IPS DF 4.7 (cell line): ENCODE measurements around the gene C4B.
"Not testable (repeated sequence)": the region's sequence is repeated elsewhere in the genome, so short reads cannot be mapped to it uniquely, and the experiment has no call there.

Experiments used
- DNase-seq: peaks from one replicate; pipeline ENCODE4 v3.0.0-alpha.2; 2013; ENCODE audit warnings: low spot score; ENCODE audit errors: extremely low read depth

The C4B gene

DNA sequence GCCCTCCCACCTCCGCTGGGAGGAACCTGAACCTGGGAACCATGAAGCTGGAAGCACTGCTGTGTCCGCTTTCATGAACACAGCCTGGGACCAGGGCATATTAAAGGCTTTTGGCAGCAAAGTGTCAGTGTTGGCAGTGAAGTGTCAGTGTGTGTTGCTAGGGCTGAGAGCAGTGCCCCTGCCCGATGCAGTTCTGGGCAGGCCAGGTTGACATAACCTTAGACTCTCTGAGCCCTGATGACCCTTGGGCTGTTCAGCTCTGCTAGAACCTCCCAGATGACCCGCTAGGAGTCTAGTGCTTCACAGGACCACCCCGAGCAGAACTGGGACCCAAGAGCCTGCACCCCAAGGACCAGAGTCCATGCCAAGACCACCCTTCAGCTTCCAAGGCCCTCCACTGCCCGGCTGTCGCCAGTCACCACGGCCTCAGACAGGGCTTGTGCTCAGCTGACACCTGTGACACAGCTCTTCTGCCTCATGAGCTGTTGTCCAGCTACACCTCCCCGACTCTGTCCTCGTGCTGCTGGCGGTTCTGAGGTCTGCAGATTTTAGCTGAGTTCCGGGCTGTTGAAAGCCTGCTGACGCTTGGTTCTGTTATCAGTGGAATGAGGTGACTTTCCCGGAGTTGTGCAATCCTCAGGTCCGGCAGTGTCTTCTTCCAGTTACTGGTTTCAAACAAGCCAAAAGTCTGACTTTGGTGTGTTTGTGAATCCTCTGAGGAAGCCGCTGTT, 20.9 kb downstream of the C4B start:
- DNase-seq = not testable (repeated sequence)

DNA sequence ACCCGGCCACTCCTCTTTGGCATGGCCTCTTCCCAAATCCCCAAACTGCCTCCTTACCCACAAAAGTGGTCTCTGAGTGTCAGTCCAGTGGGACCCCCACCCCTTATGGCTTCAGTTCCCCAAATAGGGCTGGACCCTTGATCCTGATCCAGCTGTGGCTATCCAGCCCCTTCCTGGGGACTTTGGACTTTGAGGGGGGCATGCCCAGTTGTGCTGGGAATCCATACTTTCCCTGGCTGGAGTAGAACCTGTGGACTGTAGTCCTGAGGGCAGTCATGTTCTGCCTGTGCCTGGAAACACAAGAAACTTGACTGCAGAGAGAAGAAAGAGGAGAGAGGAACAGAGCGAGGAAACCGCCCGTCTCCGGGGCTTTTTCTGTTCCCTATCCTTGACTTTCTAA, 22.5 kb downstream of the C4B start:
- DNase-seq = not testable (repeated sequence)

DNA sequence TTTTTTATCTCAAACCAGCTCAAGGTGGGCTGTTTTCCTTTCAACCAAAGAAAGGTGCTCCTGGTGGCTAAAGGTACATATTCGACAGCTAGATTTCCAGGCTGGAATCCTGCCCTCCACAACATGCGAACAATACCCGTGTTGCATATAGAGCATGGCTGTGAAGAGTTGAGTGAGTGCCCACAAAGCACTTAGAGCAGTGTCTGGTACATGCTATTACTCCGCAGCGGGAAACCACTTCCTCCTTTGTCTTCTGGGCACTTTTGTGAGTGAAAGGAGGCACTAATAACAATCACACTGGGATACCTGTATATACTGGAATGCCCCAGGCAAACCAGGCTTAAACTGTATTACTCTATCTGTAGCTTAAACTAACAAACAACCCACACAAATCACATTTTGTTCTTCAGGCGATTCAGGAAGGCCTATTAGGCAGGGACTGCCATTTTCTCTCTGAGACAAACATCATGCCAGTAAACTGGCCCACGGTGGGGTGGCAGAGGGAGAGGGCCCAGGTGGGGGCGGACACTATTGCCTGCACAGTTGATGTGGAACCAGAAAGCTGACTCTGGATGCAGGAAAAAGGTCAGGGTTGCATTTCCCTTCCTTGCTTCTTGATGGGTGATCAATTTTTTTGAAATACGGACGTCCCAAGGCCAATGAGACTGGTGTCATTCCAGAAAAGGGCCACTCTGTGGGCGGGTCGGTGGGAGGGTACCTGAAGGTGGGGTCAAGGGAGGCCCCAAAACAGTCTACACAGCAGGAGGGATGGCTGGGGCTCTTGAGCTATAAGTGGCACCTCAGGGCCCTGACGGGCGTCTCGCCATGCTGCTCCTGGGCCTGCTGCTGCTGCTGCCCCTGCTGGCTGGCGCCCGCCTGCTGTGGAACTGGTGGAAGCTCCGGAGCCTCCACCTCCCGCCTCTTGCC, 23.3 kb downstream of the C4B start, which contains the start of gene CYP21A2:
Gene CYP21A2, plus strand, starts transcription at position 818 of the 927 bp plus-strand sequence. Its CDS starts 8 bp downstream, at position 826.
- not testable (repeated sequence) for DNase-seq

DNA sequence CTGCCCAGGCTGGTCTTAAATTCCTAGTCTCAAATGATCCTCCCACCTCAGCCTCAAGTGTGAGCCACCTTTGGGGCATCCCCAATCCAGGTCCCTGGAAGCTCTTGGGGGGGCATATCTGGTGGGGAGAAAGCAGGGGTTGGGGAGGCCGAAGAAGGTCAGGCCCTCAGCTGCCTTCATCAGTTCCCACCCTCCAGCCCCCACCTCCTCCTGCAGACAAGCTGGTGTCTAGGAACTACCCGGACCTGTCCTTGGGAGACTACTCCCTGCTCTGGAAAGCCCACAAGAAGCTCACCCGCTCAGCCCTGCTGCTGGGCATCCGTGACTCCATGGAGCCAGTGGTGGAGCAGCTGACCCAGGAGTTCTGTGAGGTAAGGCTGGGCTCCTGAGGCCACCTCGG, 24.3 kb downstream of the C4B start:
- not testable (repeated sequence) for DNase-seq

DNA sequence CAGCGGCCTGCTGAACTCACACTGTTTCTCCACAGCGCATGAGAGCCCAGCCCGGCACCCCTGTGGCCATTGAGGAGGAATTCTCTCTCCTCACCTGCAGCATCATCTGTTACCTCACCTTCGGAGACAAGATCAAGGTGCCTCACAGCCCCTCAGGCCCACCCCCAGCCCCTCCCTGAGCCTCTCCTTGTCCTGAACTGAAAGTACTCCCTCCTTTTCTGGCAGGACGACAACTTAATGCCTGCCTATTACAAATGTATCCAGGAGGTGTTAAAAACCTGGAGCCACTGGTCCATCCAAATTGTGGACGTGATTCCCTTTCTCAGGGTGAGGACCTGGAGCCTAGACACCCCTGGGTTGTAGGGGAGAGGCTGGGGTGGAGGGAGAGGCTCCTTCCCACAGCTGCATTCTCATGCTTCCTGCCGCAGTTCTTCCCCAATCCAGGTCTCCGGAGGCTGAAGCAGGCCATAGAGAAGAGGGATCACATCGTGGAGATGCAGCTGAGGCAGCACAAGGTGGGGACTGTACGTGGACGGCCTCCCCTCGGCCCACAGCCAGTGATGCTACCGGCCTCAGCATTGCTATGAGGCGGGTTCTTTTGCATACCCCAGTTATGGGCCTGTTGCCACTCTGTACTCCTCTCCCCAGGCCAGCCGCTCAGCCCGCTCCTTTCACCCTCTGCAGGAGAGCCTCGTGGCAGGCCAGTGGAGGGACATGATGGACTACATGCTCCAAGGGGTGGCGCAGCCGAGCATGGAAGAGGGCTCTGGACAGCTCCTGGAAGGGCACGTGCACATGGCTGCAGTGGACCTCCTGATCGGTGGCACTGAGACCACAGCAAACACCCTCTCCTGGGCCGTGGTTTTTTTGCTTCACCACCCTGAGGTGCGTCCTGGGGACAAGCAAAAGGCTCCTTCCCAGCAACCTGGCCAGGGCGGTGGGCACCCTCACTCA, 25.0 kb downstream of the C4B start:
- DNase-seq = not testable (repeated sequence)

- DNase-seq = not testable (repeated sequence)
Observed at GRCh38 chr6:32040299-32041049, 25.9 kb downstream of the C4B start.

DNA sequence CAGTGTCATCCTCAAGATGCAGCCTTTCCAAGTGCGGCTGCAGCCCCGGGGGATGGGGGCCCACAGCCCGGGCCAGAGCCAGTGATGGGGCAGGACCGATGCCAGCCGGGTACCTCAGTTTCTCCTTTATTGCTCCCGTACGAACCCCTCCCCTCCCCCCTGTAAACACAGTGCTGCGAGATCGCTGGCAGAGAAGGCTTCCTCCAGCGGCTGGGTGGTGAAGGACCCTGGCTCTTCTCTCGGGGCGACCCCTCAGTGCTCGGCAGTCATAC, 26.4 kb downstream of the C4B start:
- not testable (repeated sequence) for DNase-seq

DNA sequence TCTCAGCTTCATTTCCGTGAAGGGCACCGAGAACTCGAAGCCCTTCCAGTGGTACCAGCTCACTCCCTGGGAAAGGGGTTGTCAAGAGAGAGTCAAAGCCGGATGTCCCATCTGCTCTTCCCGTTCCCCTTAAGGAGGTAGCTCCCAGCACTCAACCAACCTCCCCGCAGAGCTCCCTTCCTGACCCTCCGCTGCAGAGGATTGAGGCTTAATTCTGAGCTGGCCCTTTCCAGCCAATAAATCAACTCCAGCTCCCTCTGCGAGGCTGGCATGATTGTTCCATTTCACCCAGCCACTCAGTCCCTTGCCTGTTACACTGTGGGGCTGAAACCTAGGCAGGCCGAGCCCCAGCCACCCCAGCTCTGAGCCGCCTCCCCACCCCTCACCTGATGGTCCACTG, 26.8 kb downstream of the C4B start:
- DNase-seq = not testable (repeated sequence)

- DNase-seq = not testable (repeated sequence)
Observed at GRCh38 chr6:32042276-32042675, 27.7 kb downstream of the C4B start.

DNA sequence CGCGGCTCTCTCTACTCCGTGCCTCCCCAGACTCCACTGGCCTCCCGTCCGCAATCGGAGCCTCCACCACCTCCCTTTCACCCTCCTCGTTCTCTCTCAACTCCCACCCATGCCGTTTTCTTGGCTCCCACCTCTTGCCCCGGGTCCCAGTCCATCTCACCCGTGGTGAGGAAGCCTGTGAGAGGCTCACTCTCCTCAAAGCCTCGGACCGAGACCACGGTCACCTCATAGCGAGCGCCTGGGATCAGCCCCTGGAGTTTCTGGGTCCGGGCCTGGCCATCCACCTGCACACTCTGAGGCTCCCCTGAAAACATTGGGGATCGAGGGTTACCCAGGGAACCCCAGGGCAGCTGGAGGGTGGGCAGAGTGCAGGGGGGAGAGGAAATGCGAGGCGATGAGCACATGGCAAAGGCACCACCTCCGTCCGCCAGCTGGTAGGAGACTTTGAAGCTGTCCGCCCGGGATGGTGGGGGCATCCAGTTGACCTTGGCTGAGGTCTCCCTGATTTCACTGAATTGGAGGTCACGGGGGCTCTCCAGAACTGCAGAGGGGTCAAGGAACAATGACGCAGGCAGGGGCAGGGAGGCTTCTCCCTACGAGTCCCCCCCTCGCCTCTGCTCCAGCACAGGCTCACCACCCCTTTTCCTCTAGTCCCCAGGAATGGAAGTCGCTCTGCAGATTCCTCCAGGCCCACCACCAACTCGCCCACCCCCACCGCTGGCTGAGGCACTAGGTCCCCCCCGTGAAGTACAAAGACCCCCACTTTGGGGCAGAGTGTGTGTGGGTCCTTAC, 29.2 kb downstream of the C4B start:
- DNase-seq = not testable (repeated sequence)

DNA sequence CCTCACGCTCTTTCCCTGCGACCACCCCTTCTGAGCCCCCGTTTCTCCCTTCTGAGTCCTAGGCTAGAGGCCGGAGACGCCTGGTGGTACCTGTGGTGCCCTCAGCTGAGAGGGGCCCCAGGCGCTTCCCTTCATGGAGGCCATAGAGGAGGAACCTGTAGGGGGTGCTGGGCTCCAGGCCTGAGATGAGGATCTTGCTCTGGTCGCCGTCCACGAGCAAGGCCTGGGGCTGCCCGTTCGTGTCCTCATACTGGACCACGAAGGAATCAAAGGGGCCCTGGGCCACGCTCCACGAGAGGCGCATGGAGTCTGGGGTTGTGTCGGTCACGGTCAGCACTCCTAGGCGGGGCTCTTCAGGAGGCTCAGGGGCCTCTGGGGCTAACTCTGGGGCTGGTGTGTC, 30.3 kb downstream of the C4B start:
- DNase-seq = not testable (repeated sequence)

DNA sequence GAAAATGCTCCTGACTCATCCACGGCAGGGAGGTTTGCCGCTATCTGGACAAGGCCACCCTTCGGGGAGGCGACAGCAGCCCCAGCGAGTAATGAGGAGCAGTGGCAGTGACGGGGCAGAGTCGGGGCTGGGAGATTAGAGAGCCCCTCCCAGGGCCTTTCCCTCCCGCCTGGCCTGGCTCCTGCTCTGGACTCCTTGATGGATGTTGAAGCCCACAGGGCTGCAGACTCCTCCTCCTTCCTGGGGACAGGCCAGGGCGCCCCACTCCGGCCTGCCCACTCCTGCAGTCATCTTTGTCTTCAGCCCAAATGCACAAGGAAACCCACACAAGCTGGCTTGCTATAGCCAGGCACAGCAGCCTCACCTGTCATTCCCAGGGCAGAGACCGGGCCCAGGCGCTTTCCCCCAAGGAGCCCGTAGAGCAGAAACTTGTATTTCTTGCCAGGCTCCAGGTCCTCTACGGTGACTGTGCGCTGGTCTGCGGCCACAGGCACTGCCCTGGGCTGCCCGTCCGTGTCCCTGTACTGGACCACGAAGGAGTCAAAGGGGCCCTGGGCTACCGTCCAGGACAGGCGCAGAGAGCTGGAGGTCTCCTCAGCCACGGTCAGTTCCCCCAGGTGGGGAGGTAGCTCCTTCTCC, 31.3 kb downstream of the C4B start:
- no peak for DNase-seq

GRCh38 chr6:32046450-32047083, 32.0 kb downstream of the C4B start:
- DNase-seq = no peak

- DNase-seq = no peak
Observed at GRCh38 chr6:32047084-32047478, 32.5 kb downstream of the C4B start.

DNA sequence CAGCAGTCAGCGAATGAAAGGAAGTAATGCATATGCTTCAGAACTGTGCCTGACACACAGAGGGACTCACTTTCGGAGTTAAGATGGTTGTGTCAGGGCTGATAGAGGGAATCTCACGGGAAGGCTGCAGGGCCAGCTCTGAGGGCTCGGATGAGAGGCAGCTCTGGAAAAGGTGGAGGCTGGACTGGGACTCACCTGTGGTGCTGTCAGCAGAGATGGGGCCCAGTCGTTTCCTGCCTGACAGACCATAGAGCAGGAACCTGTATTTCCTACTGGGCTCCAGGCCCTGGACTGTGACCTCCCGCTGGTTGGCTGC, 32.9 kb downstream of the C4B start:
- DNase-seq = no peak

- peak; percentile 46 for DNase-seq
Observed at GRCh38 chr6:32047855-32048766, 33.5 kb downstream of the C4B start.

DNA sequence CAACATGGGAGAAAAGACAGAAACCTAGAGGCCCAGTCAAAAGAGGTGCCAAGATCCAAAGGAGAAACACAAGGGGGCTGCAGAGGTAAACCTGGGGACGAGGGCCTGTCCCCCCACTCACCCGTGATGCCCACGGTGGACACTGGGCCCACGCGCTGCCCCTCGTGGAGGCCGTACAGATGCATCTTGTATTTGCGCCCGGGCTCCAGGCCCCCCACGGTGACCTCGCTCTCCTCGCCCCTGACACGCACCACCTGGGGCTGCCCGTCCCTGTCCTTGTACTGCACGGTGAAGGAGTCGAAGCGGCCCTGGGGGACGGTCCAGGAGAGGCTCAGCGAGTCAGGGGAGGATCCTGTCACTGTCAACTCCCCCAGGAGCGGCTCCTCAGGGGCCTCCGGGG, 34.6 kb downstream of the C4B start:
- not testable (repeated sequence) for DNase-seq

DNA sequence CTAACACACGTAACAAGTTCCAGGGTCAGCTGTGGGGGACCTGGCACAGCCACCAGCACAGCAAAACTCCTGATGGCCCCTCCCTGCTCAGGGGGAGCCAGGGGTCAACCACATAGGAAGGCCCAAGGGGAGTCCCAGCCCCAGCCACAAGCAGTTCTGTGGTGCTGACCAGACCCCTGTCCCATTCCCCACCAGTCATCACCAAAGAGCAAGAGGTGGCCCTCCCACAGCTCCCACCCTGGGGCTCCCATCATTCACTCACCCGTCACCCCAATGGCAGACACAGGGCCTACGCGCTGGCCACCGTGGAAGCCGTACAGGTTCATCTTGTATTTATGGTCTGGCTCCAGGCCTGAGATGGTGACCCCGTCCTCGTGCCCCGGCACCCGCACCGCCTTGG, 35.1 kb downstream of the C4B start:
- not testable (repeated sequence) for DNase-seq
